KOPT-K1 (cell line): Measurements from ENCODE around the gene MYO7A.

Source experiments
- H3K27ac ChIP-seq: fragments of 200-600 bp; sonication (generic); 2 replicates; pipeline ENCODE4 v1.5.1; 2016; ENCODE audit warnings: antibody characterized with exemption, mild to moderate bottlenecking, low read depth, low read length; ENCODE audit not compliant: poor library complexity, severe bottlenecking
- H3K36me3 ChIP-seq: fragments of 200-600 bp; sonication (generic); 2 replicates; pipeline ENCODE4 v1.5.1; 2017; ENCODE audit warnings: antibody characterized with exemption, mild to moderate bottlenecking, low read length, moderate library complexity; ENCODE audit not compliant: insufficient read depth
- H3K9me3 ChIP-seq: fragments of 200-600 bp; sonication (generic); 2 replicates; pipeline ENCODE4 v1.5.1; 2017; ENCODE audit warnings: antibody characterized with exemption, low read length, mild to moderate bottlenecking; ENCODE audit not compliant: insufficient read depth, poor library complexity, severe bottlenecking

MYO7A gene

GRCh38 chr11:77126156-77126775 lies 1.8 kb upstream of the MYO7A start:
- no peaks in the 10 kb centered on the region for H3K9me3 ChIP-seq
- no peak overlapping the region for H3K27ac ChIP-seq
- no peaks in the 10 kb centered on the region for H3K36me3 ChIP-seq

DNA sequence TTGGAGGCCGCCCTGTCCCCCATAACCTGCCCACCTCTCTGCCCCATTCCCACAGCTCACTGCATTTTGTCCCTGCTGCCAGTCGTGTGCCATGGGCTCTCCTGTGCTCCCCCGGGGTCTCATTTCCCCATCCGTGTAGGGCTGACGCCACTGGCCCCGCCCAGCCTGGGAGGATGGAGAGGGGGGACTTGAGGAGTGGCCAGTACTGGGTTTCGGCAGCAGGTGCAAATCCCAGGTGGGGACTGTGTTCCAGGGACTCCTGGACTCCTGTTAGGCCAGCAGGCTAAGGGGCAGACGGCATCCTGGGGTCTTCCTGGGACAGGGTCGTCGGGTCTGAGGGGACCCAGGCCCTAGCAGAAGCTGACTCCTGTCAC lies 1.2 kb upstream of the MYO7A start:
- Histone ChIP-seq H3K9me3 (no peaks in the 10 kb centered on the region), H3K36me3 (no peaks in the 10 kb centered on the region), H3K27ac (no peak overlapping the region)

GRCh38 chr11:77127235-77127911 lies 673 bp upstream of the MYO7A start:
- Histone ChIP-seq H3K27ac (no peak overlapping the region), H3K9me3 (no peaks in the 10 kb centered on the region), H3K36me3 (no peaks in the 10 kb centered on the region)

GRCh38 chr11:77129069-77129841 lies 1.2 kb downstream of the MYO7A start:
- Histone ChIP-seq H3K36me3 (no peaks in the 10 kb centered on the region), H3K27ac (no peak overlapping the region), H3K9me3 (no peaks in the 10 kb centered on the region)

DNA sequence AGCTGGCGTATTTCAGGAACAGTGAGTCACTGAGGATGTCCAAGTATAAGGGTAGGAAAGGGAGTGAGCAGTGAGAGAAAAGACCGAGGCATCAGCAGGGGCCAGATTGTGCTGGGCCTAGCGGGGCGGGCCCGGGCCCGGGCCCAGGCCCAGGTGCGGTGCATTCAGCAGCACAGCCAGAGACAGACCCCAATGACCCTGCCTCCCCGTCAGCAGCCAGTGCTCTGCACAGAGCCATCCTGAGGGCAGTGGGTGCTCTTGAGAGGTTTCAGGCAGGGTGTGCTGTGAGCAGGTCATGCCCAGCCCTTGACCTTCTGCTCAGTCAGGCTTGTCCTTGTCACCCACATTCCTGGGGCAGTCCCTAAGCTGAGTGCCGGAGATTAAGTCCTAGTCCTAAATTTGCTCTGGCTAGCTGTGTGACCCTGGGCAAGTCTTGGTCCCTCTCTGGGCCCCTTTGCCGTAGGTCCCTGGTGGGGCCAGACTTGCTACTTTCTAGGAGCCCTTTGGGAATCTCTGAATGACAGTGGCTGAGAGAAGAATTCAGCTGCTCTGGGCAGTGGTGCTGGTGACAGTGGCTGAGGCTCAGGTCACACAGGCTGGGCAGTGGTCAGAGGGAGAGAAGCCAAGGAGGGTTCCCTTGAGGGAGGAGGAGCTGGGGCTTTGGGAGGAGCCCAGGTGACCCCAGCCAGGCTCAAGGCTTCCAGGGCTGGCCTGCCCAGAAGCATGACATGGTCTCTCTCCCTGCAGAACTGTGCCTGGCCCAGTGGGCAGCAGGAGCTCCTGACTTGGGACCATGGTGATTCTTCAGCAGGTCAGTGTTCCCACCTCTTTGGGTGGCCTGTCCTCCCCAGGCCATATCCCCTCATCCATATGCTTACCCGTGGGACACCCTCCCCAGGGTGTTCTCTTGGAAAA lies 2.1 kb downstream of the MYO7A start:
- H3K27ac ChIP-seq: no peak overlapping the region
- H3K9me3 ChIP-seq: no peaks in the 10 kb centered on the region
- H3K36me3 ChIP-seq: no peaks in the 10 kb centered on the region

GRCh38 chr11:77130763-77131513 lies 2.9 kb downstream of the MYO7A start:
- Histone ChIP-seq H3K9me3 (no peaks in the 10 kb centered on the region), H3K27ac (no peak overlapping the region), H3K36me3 (no peaks in the 10 kb centered on the region)

GRCh38 chr11:77131560-77131959 lies 3.5 kb downstream of the MYO7A start:
- Histone ChIP-seq H3K9me3 (no peaks in the 10 kb centered on the region), H3K27ac (no peak overlapping the region), H3K36me3 (no peaks in the 10 kb centered on the region)

DNA sequence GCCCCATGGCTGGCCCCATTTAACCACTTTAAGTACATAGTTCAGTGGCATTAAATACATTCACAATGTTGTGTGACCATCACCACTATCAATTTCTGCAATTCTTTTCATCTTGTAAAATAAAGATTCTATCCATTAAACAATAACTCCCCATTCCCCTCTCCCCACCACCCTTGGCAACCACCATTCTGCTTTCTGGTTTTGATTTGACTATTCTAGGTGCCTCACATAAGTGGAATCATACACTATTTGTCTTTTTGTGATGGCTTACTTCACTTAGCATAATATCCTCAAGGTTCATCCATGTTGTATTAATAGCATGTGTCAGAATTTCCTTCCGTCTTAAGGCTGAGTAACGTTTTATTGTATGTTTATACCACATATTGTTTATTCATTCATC lies 7.0 kb downstream of the MYO7A start:
- no peaks in the 10 kb centered on the region for H3K9me3 ChIP-seq
- no peak overlapping the region for H3K27ac ChIP-seq
- H3K36me3 ChIP-seq: no peaks in the 10 kb centered on the region

DNA sequence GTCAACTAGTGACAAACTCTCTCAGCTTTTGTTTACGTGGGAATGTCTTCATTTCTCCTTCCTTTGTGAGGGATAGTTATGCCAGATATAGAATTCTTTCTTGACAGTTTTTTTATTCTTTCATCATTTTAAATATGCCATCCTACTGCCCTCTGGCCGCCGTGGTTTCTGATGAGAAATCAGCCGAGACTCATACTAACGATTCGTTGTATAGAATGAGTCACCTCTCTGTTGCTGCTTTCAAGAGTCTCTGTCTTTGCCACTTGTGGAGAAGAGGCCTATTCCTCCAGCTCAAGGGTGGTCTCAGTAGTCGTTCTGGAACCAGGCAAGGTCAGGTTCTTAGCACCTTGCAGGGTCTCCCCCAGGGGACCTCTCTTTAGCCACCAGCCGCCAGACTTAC lies 8.0 kb downstream of the MYO7A start:
- H3K27ac ChIP-seq: no peak overlapping the region
- no peaks in the 10 kb centered on the region for H3K36me3 ChIP-seq
- no peaks in the 10 kb centered on the region for H3K9me3 ChIP-seq

- H3K27ac ChIP-seq: no peak overlapping the region
- no peaks in the 10 kb centered on the region for H3K9me3 ChIP-seq
- H3K36me3 ChIP-seq: no peaks in the 10 kb centered on the region
Observed at GRCh38 chr11:77136784-77137420, 8.9 kb downstream of the MYO7A start.

- no peak overlapping the region for H3K27ac ChIP-seq
- H3K9me3 ChIP-seq: no peaks in the 10 kb centered on the region
- no peaks in the 10 kb centered on the region for H3K36me3 ChIP-seq
Observed at GRCh38 chr11:77137421-77137820, 9.4 kb downstream of the MYO7A start.

DNA sequence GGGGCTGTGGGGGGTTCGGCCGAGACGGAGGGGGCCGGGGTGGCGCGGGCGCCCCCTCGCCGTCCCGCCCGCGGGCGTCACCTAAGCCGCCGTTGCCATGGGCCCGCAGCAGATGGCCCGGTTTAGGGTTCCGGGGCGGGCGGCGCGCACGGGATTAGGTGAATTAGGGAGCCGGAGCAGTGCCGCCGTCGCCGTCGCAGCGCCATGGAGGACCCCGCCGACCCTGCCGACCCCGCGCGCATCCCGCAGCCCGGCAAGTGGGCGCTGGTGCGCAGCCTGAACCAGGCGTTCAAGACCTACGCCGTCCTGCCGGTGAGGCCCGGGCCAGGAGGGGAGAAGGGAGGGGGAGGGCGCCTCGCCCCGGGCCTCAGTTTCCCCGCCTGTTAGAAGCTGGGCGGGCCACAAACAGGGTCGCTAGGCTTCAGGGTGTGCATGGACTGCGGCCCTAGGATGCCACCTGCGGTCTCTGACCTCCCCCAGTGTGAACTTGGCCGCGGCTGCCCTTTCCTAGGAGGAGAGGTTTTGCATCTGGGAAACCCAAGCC lies 10.1 kb downstream of the MYO7A start:
- Histone ChIP-seq H3K27ac (no peak overlapping the region), H3K9me3 (no peaks in the 10 kb centered on the region), H3K36me3 (no peaks in the 10 kb centered on the region)

DNA sequence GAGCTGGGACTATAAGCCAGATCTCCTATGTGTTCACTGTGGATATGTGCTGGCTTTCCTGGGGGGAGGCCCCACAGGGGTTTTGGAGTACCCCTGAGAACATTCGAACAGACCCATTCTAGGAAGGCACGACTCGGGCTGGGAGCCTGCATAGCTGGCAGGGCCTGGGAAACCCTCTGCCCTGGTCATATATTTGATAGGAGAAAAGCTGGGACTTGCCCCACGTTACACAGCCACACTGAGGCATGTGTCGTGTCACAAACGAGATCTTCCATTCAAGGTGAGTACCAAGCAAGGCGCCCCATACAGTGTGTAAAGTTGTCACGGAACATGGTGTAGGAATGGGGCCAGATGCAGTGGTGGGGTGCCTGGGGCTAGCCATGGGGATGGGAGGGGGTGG lies 11.2 kb downstream of the MYO7A start:
- no peaks in the 10 kb centered on the region for H3K9me3 ChIP-seq
- no peak overlapping the region for H3K27ac ChIP-seq
- H3K36me3 ChIP-seq: no peaks in the 10 kb centered on the region
